Esophagus squamous epithelium (tissue), 5 donors: Measurements from ENCODE around the gene ACAP2. TPM values are rescaled to one million over a fixed set of nuclear protein-coding genes. Genes with fewer than 3 reads are reported as not detected.

Experiments
- DNase-seq: peaks from one replicate; lab custom pipeline; 2025; lab: John Stamatoyannopoulos, UW
- H3K27ac ChIP-seq, 4 donors: fragments of 200-600 bp; sonication (generic); one replicate each; pipeline ENCODE4 v1.5.1; 2016 to 2019; ENCODE audit warnings: mild to moderate bottlenecking in 1 of 4
- H3K27me3 ChIP-seq, 4 donors: fragments of 200-600 bp; sonication (generic); 1 replicate in 3 of 4; 2 replicates in 1 of 4; pipeline versions ENCODE4 v1.5.1 to v1.6.0; 2017 to 2021; ENCODE audit warnings: antibody characterized with exemption in 1 of 4
- H3K36me3 ChIP-seq, 3 donors: fragments of 200-600 bp; sonication (generic); one replicate each; pipeline ENCODE4 v1.5.1; 2016 to 2019
- H3K4me1 ChIP-seq, 3 donors: fragments of 200-600 bp; sonication (generic); one replicate each; pipeline ENCODE4 v1.5.1; 2017 to 2019
- H3K4me3 ChIP-seq, 4 donors: fragments of 200-600 bp; sonication (generic); 1 replicate in 3 of 4; 2 replicates in 1 of 4; pipeline ENCODE4 v1.5.1; 2016 to 2019; ENCODE audit warnings: mild to moderate bottlenecking in 2 of 4, moderate library complexity in 1 of 4
- H3K9me3 ChIP-seq, 3 donors: fragments of 200-600 bp; sonication (generic); one replicate each; pipeline ENCODE4 v1.5.1; 2016 to 2019
- CTCF ChIP-seq, 6 experiments: fragments of 450-650 bp in 4 of 6; fragments of 200-600 bp in 2 of 6; sonication (generic) in 2 of 6; IDR thresholded peaks; one replicate each; pipeline ENCODE4 v1.5.1; 2016 to 2019; ENCODE audit warnings: antibody characterized with exemption in 6 of 6, mild to moderate bottlenecking in 4 of 6, moderate library complexity in 4 of 6
- POLR2A ChIP-seq, 4 donors: fragments of 450-650 bp; IDR thresholded peaks; one replicate each; pipeline ENCODE4 v1.6.1; 2017; ENCODE audit warnings: antibody characterized with exemption in 4 of 4, mild to moderate bottlenecking in 4 of 4, moderate library complexity in 3 of 4
- WGBS, 2 donors: methylation state at CpG; one replicate each; pipeline ENCODE4 v1.1.5; 2018; 5-methylcytosine and 5-hydroxymethylcytosine counted together
- intact Hi-C: fragments of 100-400 bp; cut with DNase I; formaldehyde crosslinking; loops from one replicate; pipeline ENCODE4 v1.15.0; 2022
- small RNA-seq, 4 donors: library from RNA; depleted of rRNA; stranded (forward); fragments of <200 nt; gene quantifications; one replicate each; pipeline ENCODE3, GENCODE V24; 2016
- total RNA-seq, 4 donors: library from RNA; depleted of rRNA; stranded (reverse); fragments of >200 nt; gene quantifications; one replicate each; pipeline ENCODE4 v1.1.0, GENCODE V29; 2016
- donor health status: DM: yes; HTN: yes; CAD: no.

ACAP2 gene
- total RNA-seq, 4 donors from 2014 or later, result 46.7 to 71.5 (median 50.8) TPM

DNA sequence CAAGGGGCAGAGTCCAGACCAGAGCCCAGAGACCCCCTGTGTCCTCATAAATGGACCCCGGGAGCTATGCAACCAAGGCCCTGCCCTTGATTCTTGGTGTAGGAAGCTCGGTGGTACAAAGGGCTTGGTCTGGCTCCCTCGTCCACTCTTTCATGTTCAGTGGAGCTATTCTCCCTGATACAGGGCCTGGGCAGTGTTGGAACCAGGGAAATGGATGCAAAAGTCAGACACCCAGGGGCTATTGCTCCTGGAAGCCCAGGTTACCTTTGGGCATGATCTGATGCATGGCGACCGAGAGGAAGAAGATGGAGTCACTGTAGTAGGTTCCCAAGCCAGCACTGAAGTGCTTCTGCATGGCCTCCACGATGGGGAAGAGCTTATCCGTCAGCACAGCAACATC lies 216.4 kb downstream of the ACAP2 start:
- Histone ChIP-seq H3K4me3 (no peak overlapping the region), H3K9me3 (no peaks in the 10 kb centered on the region), H3K27ac (no peak overlapping the region), H3K4me1 (peaks cover 3 to 29% (median 16%) of the 10 kb centered on the region in 3 donors), H3K27me3 (no peaks in the 10 kb centered on the region), H3K36me3 (peaks cover 0 to 25% (median 0%) of the 10 kb centered on the region in 3 donors)
- no peak for DNase-seq
- 90 to 95% methylated on average over 5 to 7 of the region's 7 CpGs for WGBS, 2 donors
- intact Hi-C loops, result no loop called here
- no peak for TF ChIP-seq POLR2A (IDR thresholded peaks at IDR 0.05)
- no peak for TF ChIP-seq CTCF (IDR thresholded peaks at IDR 0.05)

DNA sequence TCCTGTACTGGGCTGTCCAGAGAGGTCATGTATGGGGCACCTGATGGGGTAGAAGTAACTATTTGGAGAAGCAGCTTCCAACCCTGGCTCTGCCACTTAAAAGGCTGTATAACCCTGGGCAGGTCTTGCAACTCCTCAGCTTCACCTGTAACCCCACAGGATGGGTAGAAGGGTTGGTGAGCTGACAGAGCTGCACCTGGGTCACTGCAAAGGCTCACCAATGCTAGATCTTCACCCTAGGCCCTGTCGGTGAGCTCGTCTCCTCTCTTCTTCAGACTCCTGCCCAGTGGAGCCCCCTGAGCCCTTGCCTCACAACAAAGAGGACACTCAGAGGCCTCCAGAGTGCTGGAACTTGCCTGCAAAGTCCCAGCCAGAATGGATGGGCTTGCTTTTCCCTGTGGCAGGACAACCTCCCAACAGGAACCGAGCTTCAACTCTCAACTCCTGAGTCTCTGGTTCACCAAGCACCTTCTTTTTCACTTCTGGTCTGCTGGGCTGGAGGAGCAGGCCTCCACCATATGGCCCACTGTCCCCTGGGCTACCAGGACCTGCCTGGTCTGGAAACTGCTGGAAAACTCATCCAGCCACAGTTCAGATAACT lies 217.7 kb downstream of the ACAP2 start:
- WGBS, 2 donors, result 100% methylated on average over 1 of the region's 3 CpGs; no CpG with 5 or more reads in 1 of the 2 donors
- TF ChIP-seq POLR2A (IDR thresholded peaks at IDR 0.05) (no peak), CTCF (IDR thresholded peaks at IDR 0.05) (no peak)
- Histone ChIP-seq H3K36me3 (peaks cover 0 to 25% (median 0%) of the 10 kb centered on the region in 3 donors), H3K4me1 (peaks cover 3 to 41% (median 20%) of the 10 kb centered on the region in 3 donors), H3K27ac (peak overlapping the region in 3 of 4 donors; percentile 75 to 84 (median 83)), H3K4me3 (no peak overlapping the region), H3K27me3 (no peaks in the 10 kb centered on the region), H3K9me3 (no peaks in the 10 kb centered on the region)
- DNase-seq, result no peak
- intact Hi-C loops, result no loop called here

Small RNA genes within 50 kb of the gene (small RNA-seq; reads per million reads assigned to genes)
- 0 reads per million in 4 donors for gene RF00019

Other genes starting within 250 kb of the ACAP2 start
- gene XXYLT1, start 171.9 kb downstream of the ACAP2 start, total RNA-seq, result 10 to 100 TPM; 14.1 to 23.7 (median 15.4) TPM
- gene PPP1R2, start 100.3 kb upstream of the ACAP2 start, total RNA-seq, result 10 to 100 TPM; 31.8 to 60.5 (median 46.1) TPM
- 100 to 1,000 TPM in 1 of 4 donors, 10 to 100 TPM in 3; 13.6 to 319 (median 55.9) TPM for gene APOD, start 140.9 kb upstream of the ACAP2 start, total RNA-seq